ENCODE results near the gene TRMT1.
A peak's percentile ranks its signal among the peaks of the same experiment; 100 is the strongest.
"Not testable (repeated sequence)": the region's sequence is repeated elsewhere in the genome, so short reads cannot be mapped to it uniquely, and the experiment has no call there.

TRMT1 gene

GRCh38 chr19:13116282-13117175 lies at the start of gene TRMT1:
Gene TRMT1, minus strand, starts transcription at chr19:13116740. Its CDS starts 341 bp downstream, at chr19:13116399.
- peak; percentile 87 for DNase-seq (ENCODE audit: low read depth)

- not testable (repeated sequence) for DNase-seq (ENCODE audit: low read depth)
These were observed 49.6 kb upstream of the TRMT1 start for GRCh38 chr19:13166151-13166550.

GRCh38 chr19:13165162-13165997 lies 48.8 kb upstream of the TRMT1 start:
- no peak for DNase-seq (ENCODE audit: low read depth)

GRCh38 chr19:13164343-13165161 lies 48.0 kb upstream of the TRMT1 start:
- DNase-seq (ENCODE audit: low read depth) = no peak

GRCh38 chr19:13163609-13164342 lies 47.2 kb upstream of the TRMT1 start:
- no peak for DNase-seq (ENCODE audit: low read depth)

GRCh38 chr19:13162724-13163608 lies 46.4 kb upstream of the TRMT1 start:
- DNase-seq (ENCODE audit: low read depth) = peak; percentile 88

- DNase-seq (ENCODE audit: low read depth) = no peak
These were observed 44.0 kb upstream of the TRMT1 start for GRCh38 chr19:13160557-13160956.

- DNase-seq (ENCODE audit: low read depth) = no peak
These were observed 43.2 kb upstream of the TRMT1 start for GRCh38 chr19:13159713-13160112.

GRCh38 chr19:13155472-13156359 lies 39.2 kb upstream of the TRMT1 start:
- DNase-seq (ENCODE audit: low read depth) = no peak

GRCh38 chr19:13154911-13155471 lies 38.5 kb upstream of the TRMT1 start:
- DNase-seq (ENCODE audit: low read depth) = no peak

GRCh38 chr19:13154241-13154778 lies 37.8 kb upstream of the TRMT1 start:
- DNase-seq (ENCODE audit: low read depth) = peak; percentile 83

GRCh38 chr19:13153569-13154240 lies 37.2 kb upstream of the TRMT1 start:
- no peak for DNase-seq (ENCODE audit: low read depth)

- peak; percentile 96 for DNase-seq (ENCODE audit: low read depth)
These were observed 36.5 kb upstream of the TRMT1 start for GRCh38 chr19:13152974-13153568.

GRCh38 chr19:13152356-13152973 lies 35.9 kb upstream of the TRMT1 start:
- no peak for DNase-seq (ENCODE audit: low read depth)

GRCh38 chr19:13151605-13152355 lies 35.2 kb upstream of the TRMT1 start:
- peak; percentile 87 for DNase-seq (ENCODE audit: low read depth)

GRCh38 chr19:13150931-13151604 lies 34.5 kb upstream of the TRMT1 start:
- DNase-seq (ENCODE audit: low read depth) = no peak

Data from HS-5 (cell line).